ENCODE results near the gene FAM9C. TPM values are rescaled to one million over a fixed set of nuclear protein-coding genes. Genes with fewer than 3 reads are reported as not detected.
"Not testable (repeated sequence)": the region's sequence is repeated elsewhere in the genome, so short reads cannot be mapped to it uniquely, and the experiment has no call there.

Gene FAM9C
- 0.31 TPM for total RNA-seq

DNA sequence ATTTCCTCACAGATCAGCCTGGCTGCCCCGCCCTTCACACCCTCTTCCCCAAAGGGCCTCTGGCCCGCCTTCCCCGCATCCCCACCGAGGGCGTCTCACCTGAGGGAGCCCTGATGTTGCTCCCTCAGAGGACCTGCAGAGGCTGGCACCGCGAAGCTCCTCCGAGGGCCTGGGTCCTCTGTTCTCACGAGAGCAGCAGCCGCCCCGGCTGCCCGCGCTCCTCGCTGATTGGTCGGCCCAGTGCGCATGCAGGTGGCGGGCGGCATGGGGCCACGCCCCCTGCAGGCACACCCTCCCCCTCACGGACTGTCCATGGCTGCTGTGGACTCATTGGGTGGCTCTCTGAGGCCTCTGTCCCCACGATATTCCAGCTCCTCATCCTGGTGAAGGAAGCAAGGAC lies at the start of gene FAM9C:
Gene FAM9C (minus strand): TSS at position 180 of the 400 bp plus-strand sequence. CDS start 831 bp downstream, outside the sequence.
- DNase-seq: no peak

DNA sequence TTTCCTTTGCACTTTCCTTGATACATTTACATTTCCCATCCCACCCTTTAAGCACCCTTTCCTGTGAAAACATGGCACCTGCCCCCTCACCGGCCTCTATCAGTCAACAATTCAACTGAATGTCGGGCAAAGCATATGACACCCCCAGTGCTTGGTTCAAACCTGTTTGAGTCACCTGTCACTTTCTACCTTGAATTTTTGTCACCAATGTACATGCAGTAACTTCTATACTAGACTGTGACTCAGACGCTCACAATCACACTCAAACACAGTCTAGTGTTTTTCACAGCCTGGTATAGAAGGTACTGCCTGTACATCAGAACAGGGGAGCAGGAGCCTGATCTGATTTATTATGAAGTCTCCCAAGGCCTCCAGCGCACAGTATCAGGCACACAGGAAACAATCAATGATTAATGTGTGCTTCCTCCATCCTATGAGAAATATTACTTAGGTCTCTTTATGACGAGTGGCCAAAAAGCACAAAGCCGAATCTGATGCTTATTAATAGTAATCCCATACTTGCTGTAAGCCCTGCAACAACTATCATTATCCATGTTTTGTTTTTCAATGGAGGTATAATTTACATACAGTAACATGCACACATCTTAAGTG lies 49.2 kb upstream of the FAM9C start:
- DNase-seq: no peak

DNA sequence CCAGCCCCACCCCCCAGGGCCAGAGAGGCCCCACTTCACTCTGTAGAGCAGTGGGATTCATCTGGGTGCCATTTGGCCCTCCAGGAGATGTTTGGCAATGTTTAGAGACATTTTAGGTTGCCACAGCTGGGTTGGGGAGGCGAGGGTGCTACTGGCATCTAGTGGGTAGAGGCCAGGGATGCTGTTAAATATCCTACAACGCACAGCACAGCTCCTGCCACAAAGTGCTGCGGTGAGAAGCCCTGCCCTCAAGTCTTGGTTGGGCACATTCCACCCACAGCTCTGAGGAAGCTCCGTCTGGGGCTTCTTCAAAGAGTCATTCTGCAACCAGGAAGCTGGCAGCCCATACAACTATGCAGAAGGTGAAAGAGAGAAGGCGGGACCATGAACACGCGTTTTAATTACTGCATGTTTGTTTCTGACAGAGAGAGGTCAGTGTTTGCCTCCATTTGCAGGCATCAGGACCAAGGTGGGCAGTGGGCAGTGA lies 48.1 kb upstream of the FAM9C start:
- no peak for DNase-seq

DNA sequence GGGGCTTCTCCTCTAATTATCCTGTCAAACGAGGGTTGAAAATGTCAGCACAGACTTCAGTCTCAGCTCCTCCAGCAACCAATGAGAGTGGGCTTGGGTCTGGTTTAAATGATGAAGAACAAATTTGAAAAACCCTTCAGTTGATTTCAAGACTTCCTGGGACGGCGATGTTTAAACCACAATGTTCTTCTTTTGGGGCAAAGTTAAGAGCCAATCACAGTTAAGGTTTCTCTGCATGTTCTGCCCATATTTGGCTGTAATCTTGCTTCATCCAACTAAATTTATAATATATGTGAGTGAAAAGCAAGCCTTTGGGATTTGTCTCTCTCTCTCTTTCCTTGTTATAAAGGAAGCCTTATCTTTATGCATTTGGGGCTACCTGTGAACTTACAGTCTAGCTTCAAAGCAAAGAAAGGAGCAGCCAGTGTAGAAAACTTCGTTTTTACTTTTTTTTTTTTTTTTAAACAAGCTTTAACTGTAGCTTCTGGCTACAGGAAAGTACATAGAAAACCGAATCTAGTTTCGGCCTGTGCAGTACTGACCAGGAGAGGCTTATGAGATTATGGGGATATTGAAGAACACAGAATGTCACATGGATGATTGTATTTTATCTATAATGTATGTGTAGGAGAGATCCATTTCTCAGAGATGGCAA lies 46.8 kb upstream of the FAM9C start:
- no peak for DNase-seq

DNA sequence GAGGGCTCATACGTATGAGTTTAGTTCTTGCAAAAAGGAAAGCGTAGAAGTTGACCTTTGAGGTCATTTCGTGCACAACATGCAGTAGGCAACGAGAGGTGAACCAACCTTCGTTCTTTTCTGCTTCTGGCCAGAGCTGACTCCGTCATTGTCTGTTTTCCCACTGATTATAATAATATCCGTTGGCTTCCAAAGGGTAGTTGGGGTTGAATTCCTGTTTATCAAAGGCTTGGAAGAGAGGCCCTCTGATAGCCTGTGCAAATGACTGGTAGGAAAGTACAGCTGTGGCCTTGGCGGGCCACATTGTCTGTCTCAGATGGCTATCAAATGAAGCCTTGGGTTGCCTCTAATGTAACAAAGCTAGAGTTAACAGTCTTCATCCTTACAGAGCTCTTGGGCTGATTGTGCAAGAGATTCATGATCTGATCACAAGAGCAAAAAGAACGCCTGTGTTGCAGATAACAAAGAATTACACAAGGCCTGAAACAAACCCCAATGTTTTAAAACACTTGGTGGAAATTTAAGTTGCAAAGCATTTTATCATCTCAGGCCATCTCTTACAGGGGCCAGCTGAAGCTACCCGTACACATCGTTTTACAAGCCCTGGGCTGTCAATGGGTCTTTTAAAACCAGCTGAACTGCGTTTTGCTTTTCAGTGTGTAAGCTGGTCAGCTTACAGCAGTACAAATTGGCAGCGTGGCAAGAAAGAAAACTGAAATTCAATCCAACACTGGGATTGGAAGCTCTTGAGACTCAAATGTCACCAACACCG lies 46.1 kb upstream of the FAM9C start:
- no peak for DNase-seq

DNA sequence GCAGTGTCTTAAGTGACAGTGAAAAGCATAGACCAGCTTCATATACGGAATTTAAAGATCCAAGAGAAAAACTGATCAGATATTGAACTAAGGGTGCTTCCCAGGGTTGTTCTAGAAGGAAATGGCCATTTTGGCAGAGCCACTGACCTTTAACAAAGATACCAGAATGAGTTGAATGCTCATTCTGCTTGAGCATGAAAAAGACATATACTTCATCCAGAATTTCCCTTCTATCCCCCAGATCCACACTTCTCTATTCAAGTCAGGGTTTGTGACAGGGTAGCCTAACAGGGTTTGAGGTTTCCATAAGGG lies 45.6 kb upstream of the FAM9C start:
- no peak for DNase-seq

DNA sequence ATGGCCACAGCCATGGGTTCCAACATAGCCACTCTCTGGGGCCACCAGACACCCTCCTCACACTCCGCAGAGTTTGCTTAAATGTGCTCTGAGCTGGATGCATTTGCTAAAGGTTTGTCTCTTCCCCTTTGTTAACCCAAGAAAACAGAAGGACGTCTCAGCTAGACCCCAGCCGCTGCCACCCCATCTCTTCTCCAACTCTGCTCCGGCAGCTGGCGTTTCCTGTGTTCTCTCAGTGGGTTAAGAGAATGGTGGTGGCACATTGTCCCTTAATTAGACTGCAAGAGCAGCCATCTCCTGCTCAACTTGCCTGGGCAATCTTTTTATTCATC lies 43.7 kb upstream of the FAM9C start:
- DNase-seq: no peak

DNA sequence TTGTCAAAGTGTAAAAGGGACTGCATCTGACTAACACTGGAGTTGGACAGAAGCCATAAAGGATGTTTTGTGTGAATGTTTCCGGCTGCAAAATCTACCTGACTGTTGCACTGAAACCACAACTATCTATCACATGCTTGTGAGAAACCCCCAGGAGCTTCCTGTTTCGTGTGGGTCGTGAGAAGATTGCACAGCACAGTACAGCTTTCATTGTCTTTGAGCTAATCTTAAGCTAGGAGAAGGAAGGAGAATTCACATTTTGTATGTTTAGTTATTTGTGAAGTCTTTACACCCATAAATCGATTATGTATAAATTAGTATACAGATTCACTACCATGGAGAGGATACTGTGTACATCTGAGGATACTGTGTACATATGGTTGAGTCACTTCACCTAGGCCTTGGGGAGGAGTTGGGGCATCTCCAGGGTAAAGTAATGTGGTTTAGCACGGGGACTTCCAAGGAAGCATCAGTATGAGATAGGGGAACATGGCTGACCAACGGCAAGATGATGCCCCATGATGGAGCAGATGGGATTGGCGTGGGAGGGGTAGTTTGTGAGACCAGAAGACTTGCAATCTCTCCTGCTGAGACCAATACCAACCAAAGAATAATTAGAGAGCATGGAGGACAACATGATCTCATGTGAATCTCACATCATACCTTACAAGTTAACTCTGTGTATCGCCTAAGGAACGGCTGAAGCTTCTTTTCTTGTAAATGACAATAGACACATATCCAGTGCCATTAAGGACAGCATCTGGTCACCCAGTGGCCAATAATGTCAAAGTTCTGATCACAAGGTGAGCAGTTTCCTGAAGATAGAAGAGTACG lies 43.1 kb upstream of the FAM9C start:
- no peak for DNase-seq

DNA sequence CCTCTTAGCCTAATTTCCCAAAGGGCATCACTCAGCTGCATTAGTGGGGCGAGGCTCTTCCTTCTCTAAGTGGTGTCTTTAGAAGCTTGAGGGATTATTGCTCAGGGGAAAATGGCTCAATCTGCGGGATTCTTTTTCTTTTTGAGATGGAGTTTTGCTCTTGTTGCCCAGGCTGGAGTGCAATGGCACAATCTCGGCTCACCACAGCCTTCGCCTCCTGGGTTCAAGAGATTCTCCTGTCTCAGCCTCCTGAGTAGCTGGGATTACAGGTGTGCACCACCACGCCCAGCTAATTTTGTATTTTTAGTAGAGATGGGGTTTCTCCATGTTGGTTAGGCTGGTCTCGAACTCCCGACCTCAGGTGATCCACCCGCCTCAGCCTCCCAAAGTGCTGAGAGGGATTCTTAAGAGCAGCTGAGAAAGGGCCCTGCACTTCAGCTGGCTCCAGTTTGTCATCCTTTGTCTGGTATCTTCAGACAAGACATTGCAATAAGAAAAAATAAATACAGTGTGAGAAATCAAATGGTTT lies 42.4 kb upstream of the FAM9C start:
- not testable (repeated sequence) for DNase-seq

DNA sequence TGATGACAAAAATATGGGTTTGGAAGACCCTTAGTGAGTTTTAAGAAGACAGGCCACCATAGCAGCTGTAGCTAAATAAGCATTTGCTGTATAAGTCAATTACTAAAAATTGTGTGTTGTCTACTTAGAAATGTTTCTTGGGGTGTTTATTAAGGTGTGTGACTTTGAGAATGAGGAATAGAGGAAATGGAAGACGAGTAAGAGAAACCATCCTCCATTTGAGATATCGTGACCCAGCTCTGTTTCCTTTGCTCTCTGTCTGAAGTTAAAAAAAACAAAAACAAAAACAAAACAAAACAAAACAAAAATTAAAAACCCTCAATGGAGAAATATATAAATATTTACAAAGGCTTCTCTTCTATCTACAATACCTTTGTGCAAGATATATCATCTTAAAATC lies 41.7 kb upstream of the FAM9C start:
- no peak for DNase-seq

DNA sequence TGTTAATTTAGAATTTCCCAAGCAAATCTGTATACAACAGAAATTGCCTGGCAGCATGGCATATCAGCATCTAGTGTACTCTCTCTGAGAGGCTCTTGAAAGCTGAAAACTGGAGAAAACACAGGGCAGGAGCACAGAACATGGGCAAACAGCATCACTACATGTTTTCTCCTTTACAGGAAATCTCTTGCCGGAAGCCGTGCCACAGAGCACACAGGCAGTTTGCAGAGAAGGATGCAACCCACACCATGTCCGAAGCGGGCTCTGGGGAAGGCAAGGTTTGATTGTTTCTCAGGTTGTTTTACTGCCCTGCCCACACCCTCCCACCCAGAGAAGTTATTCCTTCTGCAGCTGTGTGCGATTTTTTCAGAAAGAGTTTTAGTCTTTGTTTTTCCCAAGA lies 41.1 kb upstream of the FAM9C start:
- no peak for DNase-seq

DNA sequence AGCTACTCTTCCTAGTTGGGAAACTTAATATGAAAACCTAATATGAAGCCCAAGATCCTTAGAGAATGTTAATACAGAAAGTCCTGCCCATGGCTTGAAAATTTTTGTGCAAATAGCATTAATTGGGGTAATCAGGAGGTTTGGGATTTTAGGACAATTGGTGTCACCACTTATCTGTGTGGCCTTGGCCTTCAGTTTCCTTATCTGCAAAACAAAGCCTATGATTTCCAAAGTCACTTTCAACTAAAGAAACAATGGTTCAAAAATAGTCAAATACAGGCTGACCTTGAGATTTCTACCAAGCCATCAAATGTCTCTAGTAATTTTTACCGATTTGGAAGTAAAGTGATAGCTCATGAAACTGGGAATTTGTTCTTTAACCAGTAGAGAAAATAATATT lies 40.2 kb upstream of the FAM9C start:
- DNase-seq: no peak

DNA sequence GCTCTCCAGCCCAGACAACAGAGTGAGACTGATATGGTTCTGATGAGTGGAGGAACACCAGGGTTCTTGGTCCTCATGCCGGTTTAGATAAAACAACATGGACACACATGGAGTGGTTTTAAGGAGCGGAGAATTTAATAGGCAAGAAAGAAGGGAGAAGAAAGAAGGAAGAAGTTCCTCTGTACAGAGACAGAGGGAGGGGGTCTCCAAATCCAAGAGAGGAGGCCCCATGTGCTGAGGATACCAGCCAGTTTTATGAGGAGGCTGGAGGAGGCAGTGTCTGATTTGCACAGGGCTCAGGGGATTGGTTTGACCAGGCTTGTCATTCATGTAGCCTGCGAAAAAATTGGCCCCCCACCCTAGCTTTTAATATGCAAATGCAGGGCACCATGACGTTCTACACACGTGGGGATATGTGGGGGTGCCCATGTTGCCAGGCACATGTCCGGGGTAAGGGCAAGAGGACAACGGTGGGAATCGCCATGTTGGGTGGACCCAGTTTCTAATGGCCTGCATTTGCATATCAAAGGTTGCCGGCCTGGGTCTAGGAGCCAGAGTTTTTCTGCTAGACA lies 39.4 kb upstream of the FAM9C start:
- DNase-seq: not testable (repeated sequence)

DNA sequence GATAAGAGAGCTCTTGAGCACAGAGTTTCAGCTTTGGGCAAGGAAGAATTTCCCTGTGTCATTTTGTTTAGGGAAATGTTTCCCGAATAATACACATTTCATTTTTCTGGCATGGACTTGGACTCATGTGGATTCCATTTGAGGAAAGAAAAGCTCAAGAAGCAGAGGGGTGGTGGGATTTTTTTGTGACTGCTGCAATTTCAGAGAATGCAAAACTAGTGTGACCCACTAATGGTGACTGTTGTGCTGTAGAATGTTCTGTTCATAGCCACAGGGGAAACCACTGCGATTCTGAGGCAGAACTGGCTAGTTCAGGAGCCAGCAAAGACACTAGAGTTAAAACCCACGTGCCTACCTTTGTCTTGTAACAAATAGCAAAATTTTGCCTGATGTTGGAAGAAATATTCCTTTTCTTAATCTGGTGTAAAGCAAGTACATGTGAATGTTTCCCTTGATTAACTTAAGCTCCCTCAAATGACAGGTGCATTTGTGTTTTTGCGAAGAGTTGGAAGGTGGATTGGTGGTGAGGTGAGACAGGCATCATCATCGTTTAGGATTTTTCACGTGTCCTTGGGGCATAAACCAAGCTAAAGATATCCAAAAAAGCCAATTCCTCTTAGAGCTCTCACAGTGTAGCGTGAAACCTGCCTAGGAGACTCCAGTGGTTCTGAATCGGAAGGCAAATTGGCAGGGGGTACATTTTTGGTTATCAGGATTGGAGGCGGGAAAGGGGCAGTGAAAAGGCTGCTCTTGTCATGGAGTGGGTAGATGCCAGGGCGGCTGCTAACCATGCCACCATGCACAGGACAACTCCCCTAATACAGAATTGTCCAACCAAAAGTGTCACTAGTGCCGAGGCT lies 38.0 kb upstream of the FAM9C start:
- DNase-seq: no peak

DNA sequence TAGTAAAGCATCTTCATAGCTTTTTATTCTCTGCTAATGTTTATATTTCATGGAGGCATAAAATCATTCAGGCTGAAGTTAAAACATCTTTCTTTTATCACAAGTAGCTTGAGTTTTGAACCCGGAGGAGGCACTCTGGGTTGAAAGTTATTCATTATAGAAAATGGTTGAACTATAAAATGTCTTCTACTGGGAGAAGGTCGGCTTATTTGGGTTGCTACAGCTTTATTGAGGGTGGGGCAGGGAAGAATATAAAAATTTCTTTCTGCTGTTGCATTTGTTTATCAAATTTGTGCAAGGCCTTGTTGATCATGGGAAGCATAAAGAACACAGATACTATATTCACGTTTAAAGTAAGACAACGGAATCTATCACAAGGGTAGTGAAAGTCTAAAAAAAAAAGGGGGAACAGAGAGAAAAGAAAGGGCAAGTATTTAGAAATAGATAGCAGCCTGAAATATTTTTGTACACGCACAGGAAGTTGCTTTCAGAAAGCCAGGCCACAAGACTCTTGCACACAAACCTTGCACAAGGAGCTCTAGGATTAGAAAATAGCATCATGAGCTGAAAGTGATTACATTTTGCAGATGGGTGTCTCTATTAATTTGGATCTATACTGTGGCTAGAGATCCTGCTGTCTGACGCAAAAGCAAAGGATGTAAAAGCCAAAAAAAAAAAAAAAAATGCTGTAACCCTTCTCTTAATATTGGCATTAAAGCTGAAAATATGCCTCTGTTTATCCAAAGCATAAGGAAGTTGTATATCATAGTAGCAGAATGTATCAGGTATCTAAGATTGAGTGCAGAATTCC lies 37.2 kb upstream of the FAM9C start:
- no peak for DNase-seq

DNA sequence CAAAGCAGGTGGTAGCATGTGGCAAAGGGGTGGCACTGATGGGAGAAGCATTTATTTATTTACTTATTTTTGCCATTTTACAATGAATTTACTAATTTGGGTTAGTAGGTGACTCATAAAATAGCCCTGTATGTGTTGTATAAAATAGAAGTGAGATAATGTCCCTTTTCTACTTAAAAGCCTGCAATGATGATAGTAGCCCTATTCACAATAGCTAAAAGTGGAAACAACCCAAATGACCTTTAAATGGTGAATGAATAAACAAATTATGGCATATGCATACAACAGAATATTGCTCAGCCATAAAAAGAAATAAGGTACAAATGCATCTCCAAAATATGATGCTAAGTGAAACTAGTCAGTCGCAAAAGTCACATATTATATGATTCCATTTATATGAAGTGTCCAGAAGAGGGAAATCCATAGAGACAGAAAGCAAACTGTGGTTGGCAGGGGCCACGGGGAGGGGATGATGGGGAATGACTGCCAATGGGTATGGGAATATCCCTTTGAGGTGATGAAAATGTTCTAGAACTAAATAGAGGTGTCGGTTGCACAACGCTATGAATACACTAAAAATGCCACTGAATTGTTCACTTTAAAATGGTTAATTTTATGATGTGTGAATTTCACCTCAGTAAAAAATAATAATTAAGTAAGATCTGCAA lies 35.8 kb upstream of the FAM9C start:
- DNase-seq: no peak

DNA sequence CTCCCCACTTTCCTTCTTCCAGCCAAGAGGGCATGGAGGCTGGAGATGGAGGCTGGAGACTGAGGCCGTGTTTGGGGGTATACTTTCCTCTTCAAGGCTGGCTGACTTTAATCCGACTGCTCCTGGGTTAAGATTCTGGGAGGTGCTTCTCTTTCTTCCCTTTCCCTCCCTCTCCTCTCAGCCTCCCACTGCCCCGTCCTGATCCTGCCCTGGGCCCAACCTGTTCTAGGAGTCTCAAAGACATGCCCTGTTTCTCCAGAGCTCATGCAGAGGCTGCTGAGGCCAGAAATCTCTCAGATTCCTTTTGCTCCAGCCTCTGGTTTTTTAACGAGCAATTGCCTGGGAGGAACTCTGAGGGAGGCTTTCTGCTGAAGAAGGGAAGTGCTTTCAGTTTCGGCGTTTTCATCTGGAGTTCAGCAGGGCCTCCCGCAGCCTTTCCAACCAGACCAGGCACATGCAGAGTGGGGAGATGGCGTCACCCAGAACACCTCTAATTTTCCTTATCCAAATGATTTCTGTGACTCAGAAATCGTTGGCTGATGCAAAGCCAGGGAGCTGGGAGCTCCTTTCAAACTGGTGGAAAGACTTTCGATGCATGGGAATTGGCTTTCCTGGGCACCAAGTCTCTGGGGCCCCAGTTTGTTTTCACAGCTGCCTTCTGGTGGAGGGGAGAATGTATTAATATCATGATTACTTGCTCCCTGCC lies 34.5 kb upstream of the FAM9C start:
- DNase-seq: no peak

DNA sequence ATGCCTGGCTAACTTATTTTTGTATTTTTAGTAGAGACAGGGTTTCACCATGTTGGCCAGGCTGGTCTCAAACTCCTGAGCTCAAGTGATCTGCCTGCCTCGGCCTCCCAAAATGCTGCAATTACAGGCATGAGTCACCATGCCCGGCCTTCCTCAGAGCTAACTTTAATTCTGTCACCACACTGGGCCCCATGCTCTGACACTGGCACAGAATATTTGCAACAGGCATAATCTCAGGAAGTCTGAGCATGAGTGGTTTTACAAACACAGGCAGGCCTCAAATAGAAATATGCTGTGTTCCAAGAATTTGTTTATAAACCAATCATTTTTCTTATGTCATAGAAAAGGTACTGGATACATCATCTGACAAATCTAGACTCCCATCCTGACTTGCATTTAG lies 32.7 kb upstream of the FAM9C start:
- no peak for DNase-seq

Measured in occipital lobe (tissue), 2 donors.